HG03045 (cell line): Measurements from ENCODE around the gene KRT20.
"Not testable (repeated sequence)": the region's sequence is repeated elsewhere in the genome, so short reads cannot be mapped to it uniquely, and the experiment has no call there.

ENCODE experiments used
- ATAC-seq: cut with Tn5 transposase; IDR thresholded peaks from one replicate; pipeline ENCODE4 v1.9.1; 2021; ENCODE audit warnings: mild to moderate bottlenecking, moderate library complexity; ENCODE audit not compliant: unreplicated experiment

KRT20 gene

DNA sequence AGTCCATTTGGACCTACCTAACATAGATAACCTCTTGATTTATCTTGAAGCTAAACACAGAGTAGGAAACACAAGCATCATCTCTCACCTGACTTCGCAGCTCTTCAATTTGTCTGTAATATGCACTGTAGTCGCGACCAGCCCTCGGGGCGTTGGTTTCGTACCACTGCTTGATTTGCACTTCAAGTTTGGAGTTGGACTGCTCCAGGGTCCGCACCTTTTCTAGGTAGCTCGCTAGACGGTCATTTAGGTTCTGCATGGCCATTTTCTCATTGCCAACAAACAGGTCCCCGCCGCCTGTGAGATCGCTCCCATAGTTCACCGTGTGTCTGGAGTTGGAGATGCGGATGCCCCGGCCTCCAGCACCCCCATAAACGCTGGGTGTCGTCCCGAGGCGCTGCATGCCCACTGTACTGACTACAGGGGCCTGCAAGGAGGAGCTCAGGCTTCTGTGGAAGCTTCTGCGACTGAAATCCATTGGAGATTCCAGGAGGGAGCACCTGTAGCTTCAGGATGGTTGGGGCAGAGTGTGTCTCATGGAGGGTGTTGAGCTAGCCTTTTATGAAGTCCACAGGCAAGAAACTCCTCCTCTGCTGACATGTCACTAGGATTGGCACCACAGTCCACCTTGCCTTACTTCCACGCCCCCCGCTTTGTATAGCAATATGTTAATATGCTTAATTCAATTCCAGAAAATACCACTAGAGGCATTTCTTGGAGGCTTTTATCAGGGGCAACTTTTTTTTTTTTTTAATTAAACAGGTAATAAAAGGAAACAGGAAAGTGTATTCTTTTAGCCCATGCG, at the start of gene KRT20:
Gene KRT20 (minus strand): TSS at position 535 of the 805 bp plus-strand sequence. CDS start 57 bp downstream, at position 478.
- ATAC-seq, result no peak

GRCh38 chr17:40932608-40933007, 47.6 kb upstream of the KRT20 start:
- no peak for ATAC-seq

DNA sequence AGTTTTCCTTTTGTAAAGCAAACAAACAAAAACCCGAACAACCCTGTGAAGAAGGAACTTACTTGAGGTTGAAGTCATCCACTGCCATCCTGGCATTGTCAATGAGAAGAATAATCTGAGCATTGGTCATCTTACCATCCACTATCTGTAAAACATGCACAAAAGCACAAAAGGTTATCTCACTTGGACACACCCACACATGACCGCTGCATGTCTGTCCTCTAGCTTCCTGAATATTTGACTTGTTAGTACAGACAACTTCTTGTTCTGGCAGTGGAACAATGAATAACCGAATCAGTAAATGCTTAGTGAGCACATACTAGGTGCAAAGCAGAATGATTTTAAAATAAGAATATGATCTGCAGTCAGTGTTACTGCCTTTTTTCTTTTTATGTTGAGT, 46.3 kb upstream of the KRT20 start:
- no peak for ATAC-seq

DNA sequence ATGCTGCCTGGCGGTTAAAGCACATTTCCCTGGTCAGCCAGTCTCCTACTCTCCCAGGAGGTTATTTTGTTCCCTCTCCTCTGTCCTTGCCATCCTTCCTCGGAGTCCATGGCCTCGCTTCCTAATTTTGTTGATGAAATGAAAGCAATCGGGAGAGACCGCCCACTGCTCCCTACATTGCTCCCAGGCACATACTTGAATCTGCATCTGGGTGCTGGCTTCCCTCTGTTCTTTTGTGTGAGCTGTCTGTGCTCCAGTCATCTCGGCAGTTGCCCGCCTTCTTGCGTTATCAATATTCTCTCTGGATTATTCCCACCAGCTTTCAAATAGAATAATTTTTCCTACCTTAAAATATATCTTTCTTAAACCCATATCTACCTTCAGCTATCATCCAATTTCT, 41.3 kb upstream of the KRT20 start:
- no peak for ATAC-seq

GRCh38 chr17:40922239-40922638, 37.2 kb upstream of the KRT20 start:
- no peak for ATAC-seq

GRCh38 chr17:40921026-40921425, 36.0 kb upstream of the KRT20 start:
- no peak for ATAC-seq

DNA sequence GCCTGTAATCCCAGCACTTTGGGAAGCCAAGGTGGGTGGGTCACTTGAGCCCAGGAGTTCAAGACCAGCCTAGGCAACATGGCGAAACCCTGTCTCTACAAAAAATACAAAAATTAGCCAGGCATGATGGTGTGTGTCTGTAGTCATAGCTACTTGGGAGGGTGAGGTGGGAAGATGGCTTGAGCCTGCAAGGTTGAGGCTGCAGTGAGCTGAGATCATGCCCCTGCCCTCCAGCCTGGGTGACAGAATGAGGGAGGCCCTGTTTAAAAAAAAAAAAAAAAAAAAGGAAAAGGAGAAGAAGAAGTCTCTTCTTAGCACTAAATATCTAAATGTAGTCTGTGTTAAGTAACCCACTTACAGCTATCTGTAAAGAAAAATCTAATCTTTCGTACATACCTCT, 32.1 kb upstream of the KRT20 start:
- ATAC-seq, result not testable (repeated sequence)

GRCh38 chr17:40916366-40916765, 31.3 kb upstream of the KRT20 start:
- ATAC-seq, result no peak

- no peak for ATAC-seq
These were observed 30.7 kb upstream of the KRT20 start for GRCh38 chr17:40915721-40916256.

DNA sequence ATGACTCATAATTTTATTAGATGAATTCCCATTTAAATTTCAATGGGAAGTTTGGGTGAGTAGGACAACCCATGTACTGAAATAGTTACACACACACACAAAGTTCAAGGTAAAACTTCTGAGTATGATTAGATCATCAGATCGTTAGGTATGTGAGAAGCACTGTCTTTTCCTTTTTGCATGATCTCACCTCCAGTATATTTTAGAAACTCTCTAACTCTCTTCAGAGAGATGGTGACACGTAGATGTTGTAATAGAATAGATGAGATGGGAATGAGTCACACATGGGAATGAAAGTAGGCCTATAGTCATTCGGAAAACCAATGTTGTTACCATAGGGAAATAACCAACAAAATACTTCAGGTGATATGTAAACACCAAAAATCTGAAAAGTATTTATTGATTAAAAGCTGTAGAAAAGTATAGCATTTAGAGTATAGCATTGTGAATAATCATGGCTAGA, 30.2 kb upstream of the KRT20 start:
- no peak for ATAC-seq

DNA sequence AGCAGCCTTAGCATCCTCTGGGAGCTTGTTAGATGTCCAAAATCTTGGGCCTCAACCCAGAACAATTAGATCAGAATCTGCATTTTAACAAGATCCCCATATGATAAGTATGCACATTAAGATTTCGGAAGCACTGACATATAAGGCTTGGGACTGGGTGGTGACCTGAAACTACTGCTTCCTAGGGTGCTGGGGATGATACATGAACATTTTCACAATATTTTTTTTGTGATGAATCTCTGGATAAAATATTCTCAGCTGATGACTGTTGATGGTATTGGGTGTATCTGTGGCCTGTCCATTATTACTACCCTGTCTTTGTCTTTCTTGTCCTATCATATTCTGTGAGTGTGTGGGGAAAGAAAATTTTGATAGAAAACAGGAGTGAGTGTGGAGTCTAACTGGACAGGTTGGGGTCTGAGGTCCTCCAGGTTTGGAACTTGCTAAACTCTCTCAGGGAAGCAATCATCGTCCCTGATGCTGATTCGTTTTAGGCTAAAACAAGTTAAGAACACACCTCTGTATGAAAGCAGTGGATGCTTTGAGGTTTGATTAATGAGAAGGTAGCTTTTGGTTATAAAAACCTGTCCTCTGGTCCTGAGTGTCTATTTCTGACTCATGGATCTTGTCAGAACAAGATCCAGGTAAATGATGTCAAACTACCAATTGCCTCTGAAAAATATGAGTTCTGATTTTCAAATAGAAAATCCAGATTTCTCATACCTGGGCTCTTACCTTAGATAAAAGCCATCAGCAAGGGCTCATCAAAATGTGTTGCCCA, 29.2 kb upstream of the KRT20 start:
- no peak for ATAC-seq

DNA sequence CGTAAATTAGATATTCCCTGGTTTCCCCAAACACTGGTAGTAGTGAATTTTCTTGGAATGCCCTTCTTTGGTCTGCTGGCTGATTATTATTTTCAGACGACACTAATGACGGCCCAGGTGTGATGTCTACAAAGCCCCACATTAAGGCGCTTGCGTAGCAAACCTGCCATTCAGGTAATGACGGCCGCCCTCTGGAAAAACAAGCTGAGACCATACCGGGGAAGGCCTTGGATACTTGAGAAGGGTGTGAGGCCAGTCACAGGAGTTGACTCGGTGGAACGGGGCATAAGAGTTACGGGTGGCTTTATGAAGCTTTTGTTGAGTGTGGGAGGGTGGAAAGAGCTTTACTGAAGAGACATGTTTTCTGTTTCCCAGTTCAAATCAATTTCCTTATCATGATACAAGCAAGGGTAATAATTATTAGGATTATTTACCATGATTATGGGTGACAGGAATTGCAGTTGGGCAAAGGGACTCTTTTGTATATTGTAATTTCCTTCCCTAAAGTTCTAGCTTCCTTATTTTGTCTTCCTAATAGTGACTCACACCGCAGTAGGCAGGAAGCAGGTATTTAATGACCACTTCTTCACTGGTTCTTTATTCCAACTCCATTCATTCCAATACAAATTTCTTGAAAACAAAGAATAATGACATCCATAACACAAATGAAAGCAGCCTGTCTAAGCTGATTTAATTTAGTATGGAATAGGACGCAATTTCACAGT, 27.6 kb upstream of the KRT20 start:
- ATAC-seq, result no peak

GRCh38 chr17:40910441-40910841, 25.4 kb upstream of the KRT20 start:
- ATAC-seq, result no peak

DNA sequence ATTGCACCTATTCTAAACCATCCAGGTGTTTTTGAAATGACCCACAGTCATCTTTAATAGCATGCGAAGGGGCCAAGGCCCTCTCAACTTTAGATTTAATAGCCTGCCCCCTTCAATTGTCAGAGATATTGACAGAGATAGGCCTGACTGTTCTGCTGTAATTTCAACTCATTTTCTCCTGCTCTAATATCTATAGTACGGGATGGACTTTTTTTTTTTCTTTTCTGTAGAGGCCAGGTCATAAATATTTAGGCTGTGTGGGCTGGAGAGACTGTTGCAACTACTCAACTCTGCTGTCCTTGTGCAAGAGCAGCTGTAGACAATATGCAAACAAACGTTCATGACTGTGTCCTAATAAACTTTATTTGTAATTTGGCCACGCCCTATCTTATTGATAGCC, 24.7 kb upstream of the KRT20 start:
- ATAC-seq, result no peak

DNA sequence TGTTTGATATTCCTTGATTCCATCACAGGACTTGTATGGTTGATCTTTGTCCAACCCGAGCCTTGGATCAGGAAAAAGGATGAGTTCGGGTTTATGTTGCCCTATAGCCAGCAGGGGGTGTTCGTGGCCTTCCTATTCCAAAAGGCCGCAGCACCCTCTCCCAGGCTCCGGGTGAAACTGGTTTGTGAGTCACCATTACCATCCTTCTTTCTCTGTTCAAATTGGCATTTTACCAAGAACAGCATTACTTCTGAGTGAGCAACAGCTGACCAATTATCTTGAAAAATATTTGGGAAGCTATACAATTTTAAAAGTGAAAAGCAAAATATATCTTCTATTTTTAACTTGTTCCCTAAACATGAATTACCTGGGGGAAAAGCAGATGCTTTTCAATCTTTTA, 24.3 kb upstream of the KRT20 start:
- no peak for ATAC-seq

DNA sequence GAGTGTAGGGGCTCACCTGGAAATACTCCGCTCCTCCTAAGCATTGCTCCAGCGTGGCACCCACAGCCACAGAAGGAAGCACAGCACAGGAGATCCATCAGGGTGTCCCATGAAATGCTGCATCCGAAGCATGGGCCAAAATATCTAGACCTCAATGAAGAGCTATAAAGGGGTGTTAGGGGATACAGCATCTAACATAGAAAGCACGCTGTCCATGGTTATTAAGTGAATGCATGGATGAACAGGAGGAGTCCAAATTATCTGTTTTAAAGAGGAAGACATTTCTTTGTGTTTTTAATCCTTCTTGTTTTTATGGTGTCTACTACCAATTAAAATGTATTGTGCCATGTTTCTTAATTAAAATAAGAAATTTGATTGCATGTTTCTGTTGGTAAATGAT, 21.6 kb upstream of the KRT20 start:
- no peak for ATAC-seq

DNA sequence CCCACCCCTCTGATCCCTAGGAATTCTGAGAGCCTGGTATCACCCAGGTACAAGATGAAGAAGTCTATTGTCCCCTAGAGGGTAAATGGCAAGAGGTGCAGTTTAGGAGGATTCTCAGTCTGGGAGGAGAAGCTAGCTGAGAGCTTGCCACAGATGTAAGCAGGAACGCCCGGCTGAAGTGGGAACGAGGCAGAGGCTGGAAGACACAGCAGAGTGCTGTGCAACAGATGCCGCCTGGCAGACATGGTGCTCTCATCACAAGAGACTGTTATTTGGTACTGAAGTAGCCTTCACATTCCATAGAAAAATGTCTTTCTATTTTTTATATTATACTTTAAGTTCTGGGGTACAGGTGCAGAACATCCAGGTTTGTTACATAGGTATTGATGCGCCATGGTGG, 20.3 kb upstream of the KRT20 start:
- ATAC-seq, result no peak

DNA sequence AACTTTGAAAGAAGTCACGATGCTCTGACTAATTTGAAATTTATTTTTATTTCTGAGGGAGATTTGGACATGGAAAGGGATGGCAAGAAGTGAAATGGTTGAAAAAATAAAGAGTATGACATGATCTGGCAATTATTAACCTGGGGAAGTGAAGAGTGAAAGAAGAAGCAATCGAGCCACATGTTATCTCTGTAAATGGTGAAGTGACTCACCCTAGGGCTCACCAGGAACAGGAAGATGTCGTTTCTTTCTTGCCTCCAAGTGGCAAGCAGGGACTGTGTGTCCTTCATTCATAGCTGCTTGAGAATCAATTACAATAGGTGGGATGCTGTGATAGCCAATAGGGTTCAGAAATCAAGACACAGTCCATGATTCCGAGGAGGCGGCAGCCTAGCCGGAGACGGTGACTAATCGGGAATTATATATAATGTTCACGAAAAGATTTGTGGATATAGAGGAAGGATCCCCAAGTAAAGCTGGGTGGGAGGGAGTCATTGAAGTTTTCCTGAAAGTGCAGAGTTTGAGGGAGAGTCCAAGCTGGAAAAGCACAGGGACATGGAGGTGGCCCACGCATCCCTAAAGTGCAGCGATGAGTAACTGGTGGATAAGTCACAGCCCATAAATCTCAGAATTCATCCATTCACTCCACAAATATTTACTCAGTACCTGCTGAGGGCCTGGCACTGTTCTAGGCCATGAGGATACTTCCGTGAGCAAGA, 18.2 kb upstream of the KRT20 start:
- ATAC-seq, result no peak

DNA sequence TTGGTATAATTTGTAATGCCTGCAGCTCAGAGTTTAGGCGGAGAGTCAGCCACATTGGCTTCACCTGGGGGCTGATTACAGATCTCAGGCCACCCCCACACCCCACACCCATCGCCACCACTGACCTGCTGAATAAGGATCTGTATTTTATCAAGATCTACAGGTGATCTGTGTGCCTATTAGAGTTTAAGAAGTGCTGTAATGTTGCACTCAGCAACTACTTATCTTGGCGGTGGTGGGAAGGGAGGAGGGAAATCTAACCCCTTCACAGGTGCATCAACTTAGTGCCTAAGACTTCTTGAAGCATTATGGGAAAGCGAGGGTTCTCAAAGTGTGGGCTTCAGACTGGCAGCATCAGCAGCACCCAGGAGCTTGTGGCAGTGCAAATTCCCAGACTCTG, 17.5 kb upstream of the KRT20 start:
- ATAC-seq, result no peak

DNA sequence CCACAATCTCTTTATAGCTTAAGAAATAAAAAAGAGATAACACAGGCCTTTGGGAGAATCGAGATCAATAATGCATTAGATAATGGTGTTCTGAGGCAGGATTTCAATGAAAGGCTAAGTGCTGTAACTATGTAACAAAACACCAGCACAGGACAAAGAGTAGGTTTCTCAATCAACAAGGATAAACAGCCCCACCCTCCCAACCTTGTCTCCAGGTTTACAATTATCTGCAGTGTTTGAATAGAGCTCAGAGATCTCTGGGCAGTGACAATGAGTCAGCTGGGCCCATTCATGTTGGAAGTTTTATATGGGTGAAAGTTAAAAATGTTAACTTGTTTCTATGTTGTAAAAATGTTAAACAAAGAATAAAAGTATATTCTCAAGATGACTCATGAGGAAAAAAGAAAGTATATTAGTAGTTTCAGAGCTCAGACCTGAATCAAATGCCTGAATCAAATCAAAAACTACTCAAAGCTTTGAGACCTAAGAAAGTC, 17.0 kb upstream of the KRT20 start:
- no peak for ATAC-seq
